CD8-positive, alpha-beta memory T cell (primary cell): ENCODE measurements around the gene CIAO2A. TPM values are rescaled to one million over a fixed set of nuclear protein-coding genes. Genes with fewer than 3 reads are reported as not detected.

ENCODE experiments used
- CTCF ChIA-PET: fragments of 350-600 bp; sonication (Branson Sonifier 250); formaldehyde crosslinking; loops from one replicate; lab custom pipeline; 2021; ENCODE audit warnings: antibody characterized with exemption; lab: Charles Lee
- POLR2A ChIA-PET: fragments of 350-600 bp; sonication (Branson Sonifier 250); formaldehyde crosslinking; loops from one replicate; lab custom pipeline; 2021; ENCODE audit warnings: antibody characterized with exemption; lab: Charles Lee
- DNase-seq, 5 donors: peaks; one replicate each; pipeline versions ENCODE4 v3.0.0 to v3.0.0-alpha.2; 2020 to 2022; ENCODE audit warnings: mixed read lengths in 1 of 5
- H3K27ac ChIP-seq: one replicate; pipeline ENCODE4 v1.7.0; 2013; ENCODE audit warnings: low read depth, mild to moderate bottlenecking, low read length, moderate library complexity
- H3K27me3 ChIP-seq: 2 replicates; pipeline ENCODE4 v1.7.0; 2013; ENCODE audit warnings: low read length, mild to moderate bottlenecking; ENCODE audit not compliant: insufficient read depth, poor library complexity, severe bottlenecking
- H3K36me3 ChIP-seq: 2 replicates; pipeline ENCODE4 v1.7.0; 2013; ENCODE audit warnings: mild to moderate bottlenecking, low read length, moderate library complexity; ENCODE audit not compliant: insufficient read depth
- H3K4me1 ChIP-seq: 2 replicates; pipeline ENCODE4 v1.7.0; 2013; ENCODE audit warnings: mild to moderate bottlenecking, low read length, moderate library complexity; ENCODE audit not compliant: insufficient read depth
- H3K4me3 ChIP-seq: 2 replicates; pipeline ENCODE4 v1.7.0; 2013; ENCODE audit warnings: mild to moderate bottlenecking, low read length
- H3K9me3 ChIP-seq: 2 replicates; pipeline ENCODE4 v1.7.0; 2013; ENCODE audit warnings: mild to moderate bottlenecking, low read length
- H3K27ac Mint-ChIP-seq, 8 donors: one replicate each; pipeline ENCODE4 v1.8.0; 2020 to 2021; ENCODE audit warnings: mixed read lengths in 8 of 8, mild to moderate bottlenecking in 6 of 8, inconsistent platforms in 3 of 8, moderate library complexity in 3 of 8
- H3K27me3 Mint-ChIP-seq, 2 donors: one replicate each; pipeline ENCODE4 v1.8.0; 2020 to 2021; ENCODE audit warnings: mixed read lengths in 2 of 2, mild to moderate bottlenecking in 1 of 2, moderate library complexity in 1 of 2
- H3K36me3 Mint-ChIP-seq, 3 donors: one replicate each; pipeline ENCODE4 v1.8.0; 2020 to 2021; ENCODE audit warnings: mixed read lengths in 3 of 3, inconsistent platforms in 1 of 3, mild to moderate bottlenecking in 1 of 3
- H3K4me1 Mint-ChIP-seq, 3 donors: one replicate each; pipeline ENCODE4 v1.8.0; 2020 to 2021; ENCODE audit warnings: mixed read lengths in 3 of 3, inconsistent platforms in 1 of 3, mild to moderate bottlenecking in 1 of 3
- H3K4me3 Mint-ChIP-seq, 7 donors: one replicate each; pipeline ENCODE4 v1.8.0; 2020 to 2021; ENCODE audit warnings: mixed read lengths in 7 of 7, mild to moderate bottlenecking in 6 of 7, moderate library complexity in 4 of 7, inconsistent platforms in 2 of 7
- H3K9me3 Mint-ChIP-seq, 5 donors: one replicate each; pipeline ENCODE4 v1.8.0; 2020 to 2022; ENCODE audit warnings: mixed read lengths in 5 of 5, mild to moderate bottlenecking in 3 of 5, moderate library complexity in 2 of 5, inconsistent platforms in 1 of 5
- polyA plus RNA-seq: library from polyadenylated mRNA; unstranded; fragments of 300-500 nt; fragmentation: Illumina TruSeq; gene quantifications from one replicate; pipeline ENCODE4 v1.2.3, GENCODE V29; 2021
- total RNA-seq, 2 experiments: library from RNA; stranded (reverse); gene quantifications; one replicate each; pipeline ENCODE4 v1.2.3, GENCODE V29; 2021

The CIAO2A gene
- total and polyA plus RNA-seq, 3 experiments from 2014 or later: 68.0 to 78.1 (median 68.7) TPM

- peak overlapping the region in 7 of 8 donors; percentile 19 to 82 (median 64) for H3K27ac Mint-ChIP-seq
- Histone ChIP-seq H3K9me3 (no peaks in the 10 kb centered on the region), H3K27ac (no peak overlapping the region), H3K27me3 (no peaks in the 10 kb centered on the region), H3K36me3 (no peaks in the 10 kb centered on the region), H3K4me1 (peaks cover 6% of the 10 kb centered on the region), H3K4me3 (no peak overlapping the region)
- H3K36me3 Mint-ChIP-seq: peaks cover 0 to 4% (median 3%) of the 10 kb centered on the region in 3 donors
- peak overlapping the region in 3 of 7 donors; percentile 27 to 63 (median 32) for H3K4me3 Mint-ChIP-seq
- ChIA-PET CTCF (interaction anchor here (1.6 kb wide), 1 partner anchor 22 kb away, joined by 4 read pairs; no protein-coding TSS in a partner anchor), POLR2A (no interaction called here)
- H3K27me3 Mint-ChIP-seq: no peaks in the 10 kb centered on the region
- no peaks in the 10 kb centered on the region for H3K9me3 Mint-ChIP-seq
- DNase-seq: no peak
- H3K4me1 Mint-ChIP-seq: peaks cover 29 to 57% (median 42%) of the 10 kb centered on the region in 3 donors
Observed at GRCh38 chr15:64032329-64032728, 61.3 kb downstream of the CIAO2A start.

- DNase-seq: peak in 1 of 5 donors; percentile 41
- H3K36me3 Mint-ChIP-seq: peaks cover 0 to 1% (median under 1%) of the 10 kb centered on the region in 3 donors
- Histone ChIP-seq H3K4me1 (peaks cover 6% of the 10 kb centered on the region), H3K27ac (no peak overlapping the region), H3K36me3 (no peaks in the 10 kb centered on the region), H3K9me3 (no peaks in the 10 kb centered on the region), H3K4me3 (no peak overlapping the region), H3K27me3 (no peaks in the 10 kb centered on the region)
- peaks cover 29 to 61% (median 42%) of the 10 kb centered on the region in 3 donors for H3K4me1 Mint-ChIP-seq
- ChIA-PET CTCF (interaction anchor here (0.7 to 3.8 kb wide), 6 partner anchors 8 to 38 kb away, joined by 3 to 24 read pairs (median 4); partner anchors contain the start of gene DAPK2), POLR2A (interaction anchor here (0.6 to 1.9 kb wide), 5 partner anchors 12 to 60 kb away, joined by 3 to 10 read pairs (median 3); partner anchors contain the start of gene DAPK2)
- H3K27ac Mint-ChIP-seq: peak overlapping the region; percentile 81 to 97 (median 90)
- H3K27me3 Mint-ChIP-seq: no peaks in the 10 kb centered on the region
- H3K9me3 Mint-ChIP-seq: no peaks in the 10 kb centered on the region
- peak overlapping the region in 5 of 7 donors; percentile 3 to 65 (median 45) for H3K4me3 Mint-ChIP-seq
Observed at GRCh38 chr15:64030123-64030522, 63.5 kb downstream of the CIAO2A start.

DNA sequence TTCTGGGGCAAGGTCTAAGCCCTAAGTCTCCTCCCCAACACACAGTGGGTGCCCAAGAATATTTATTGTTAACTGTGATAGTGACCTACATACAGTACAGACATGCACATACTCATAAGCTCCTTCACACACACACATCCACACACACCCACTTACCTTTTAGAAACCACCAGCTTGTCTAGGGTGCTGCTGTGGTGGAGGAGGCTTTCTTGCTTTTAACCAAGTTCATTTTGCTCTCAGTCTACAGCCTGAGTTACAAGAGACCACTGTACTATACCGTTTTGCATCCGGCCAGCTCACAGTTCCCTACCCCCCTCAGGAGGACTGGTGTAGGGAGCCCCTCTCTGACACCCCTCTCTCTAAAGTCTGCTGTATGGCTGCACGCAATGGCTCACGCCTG, 64.0 kb downstream of the CIAO2A start:
- Histone ChIP-seq H3K9me3 (no peaks in the 10 kb centered on the region), H3K27ac (no peak overlapping the region), H3K36me3 (no peaks in the 10 kb centered on the region), H3K4me1 (peaks cover 6% of the 10 kb centered on the region), H3K4me3 (no peak overlapping the region), H3K27me3 (no peaks in the 10 kb centered on the region)
- CTCF ChIA-PET: interaction anchor here (0.7 to 3.8 kb wide), 10 partner anchors 9 to 84 kb away, joined by 3 to 24 read pairs (median 4); partner anchors contain the start of gene DAPK2
- POLR2A ChIA-PET: interaction anchor here (0.6 to 1.9 kb wide), 4 partner anchors 17 to 864 kb away, joined by 3 to 10 read pairs (median 4); partner anchors contain the start of gene DAPK2
- peaks cover 0 to 1% (median 0%) of the 10 kb centered on the region in 3 donors for H3K36me3 Mint-ChIP-seq
- peaks cover 29 to 60% (median 42%) of the 10 kb centered on the region in 3 donors for H3K4me1 Mint-ChIP-seq
- H3K4me3 Mint-ChIP-seq: peak overlapping the region in 5 of 7 donors; percentile 37 to 79 (median 45)
- DNase-seq: peak in 2 of 5 donors; percentile 48 to 58
- H3K27me3 Mint-ChIP-seq: no peaks in the 10 kb centered on the region
- peak overlapping the region; percentile 81 to 97 (median 90) for H3K27ac Mint-ChIP-seq
- H3K9me3 Mint-ChIP-seq: no peaks in the 10 kb centered on the region

DNA sequence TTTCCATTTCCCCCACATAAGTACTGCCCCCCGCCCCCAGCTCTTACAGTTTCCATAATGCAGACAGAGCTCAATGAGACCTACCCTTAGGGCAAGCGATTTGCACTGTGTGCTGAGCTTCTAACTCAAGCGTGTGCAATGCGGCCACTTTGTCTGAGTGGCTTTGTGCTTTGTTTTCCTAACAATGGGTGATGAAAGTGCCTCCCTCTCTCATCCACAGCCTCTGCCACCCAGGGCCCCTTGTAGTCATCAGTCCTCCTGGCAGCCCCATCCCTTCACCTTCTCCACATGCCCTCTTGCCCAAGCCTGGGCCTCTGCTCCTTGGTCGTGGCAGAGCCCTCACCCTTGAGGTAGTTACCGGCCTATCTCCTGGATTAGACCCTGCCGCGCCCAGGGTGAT, 64.5 kb downstream of the CIAO2A start:
- POLR2A ChIA-PET: interaction anchor here (0.6 to 1.9 kb wide), 5 partner anchors 17 to 865 kb away, joined by 3 to 10 read pairs (median 3); partner anchors contain the start of genes DAPK2 and HERC1
- H3K4me1 Mint-ChIP-seq: peaks cover 27 to 60% (median 42%) of the 10 kb centered on the region in 3 donors
- H3K36me3 Mint-ChIP-seq: peaks cover 0 to 1% (median 0%) of the 10 kb centered on the region in 3 donors

DNA sequence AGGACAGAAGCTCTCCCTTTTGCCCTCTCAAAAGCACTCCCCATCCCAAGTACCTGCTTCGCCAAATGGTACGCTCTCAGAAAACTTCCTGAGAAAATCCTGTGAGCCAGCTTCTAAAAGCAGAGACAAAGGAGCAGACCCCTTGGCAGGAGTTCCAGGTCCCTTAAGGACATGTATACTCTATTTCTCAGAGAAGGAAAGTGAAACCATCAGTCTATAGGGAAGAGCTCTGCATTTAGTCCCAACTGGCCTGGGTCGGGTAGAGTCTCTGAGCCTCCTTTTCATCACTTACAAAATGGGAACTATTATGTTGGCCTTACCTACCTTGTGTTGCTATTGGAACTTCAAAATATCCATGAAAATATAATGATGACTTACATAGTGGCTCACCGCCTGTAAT, 67.0 kb downstream of the CIAO2A start:
- no peak overlapping the region for H3K4me3 ChIP-seq
- no peak overlapping the region for H3K27ac ChIP-seq
- no peaks in the 10 kb centered on the region for H3K9me3 ChIP-seq
- Mint-ChIP-seq H3K9me3 (no peaks in the 10 kb centered on the region), H3K4me3 (no peak overlapping the region), H3K36me3 (peaks cover 1 to 4% (median 4%) of the 10 kb centered on the region in 3 donors), H3K27me3 (no peaks in the 10 kb centered on the region), H3K4me1 (peaks cover 17 to 45% (median 31%) of the 10 kb centered on the region in 3 donors), H3K27ac (peak overlapping the region in 2 of 8 donors; percentile 4 to 81)
- ChIA-PET POLR2A (no interaction called here), CTCF (interaction anchor here (1.2 to 2.1 kb wide), 4 partner anchors 20 to 274 kb away, joined by 3 to 8 read pairs (median 6); partner anchors contain the start of gene DAPK2)
- no peaks in the 10 kb centered on the region for H3K36me3 ChIP-seq
- H3K27me3 ChIP-seq: no peaks in the 10 kb centered on the region
- H3K4me1 ChIP-seq: no peaks in the 10 kb centered on the region
- no peak for DNase-seq

More for the DNA sequence above, 64.5 kb downstream of the CIAO2A start:
- H3K27me3 ChIP-seq: no peaks in the 10 kb centered on the region
- Mint-ChIP-seq H3K4me3 (peak overlapping the region in 5 of 7 donors; percentile 37 to 79 (median 45)), H3K27ac (peak overlapping the region; percentile 81 to 97 (median 90)), H3K9me3 (no peaks in the 10 kb centered on the region), H3K27me3 (no peaks in the 10 kb centered on the region)
- H3K4me1 ChIP-seq: peaks cover 6% of the 10 kb centered on the region
- H3K4me3 ChIP-seq: no peak overlapping the region
- no peak for DNase-seq
- H3K27ac ChIP-seq: no peak overlapping the region
- CTCF ChIA-PET: interaction anchor here (1.1 to 3.8 kb wide), 9 partner anchors 9 to 84 kb away, joined by 3 to 24 read pairs (median 3); partner anchors contain the start of gene DAPK2
- no peaks in the 10 kb centered on the region for H3K36me3 ChIP-seq
- no peaks in the 10 kb centered on the region for H3K9me3 ChIP-seq

- no peak overlapping the region for H3K27ac ChIP-seq
- H3K36me3 ChIP-seq: no peaks in the 10 kb centered on the region
- CTCF ChIA-PET: interaction anchor here (1.3 kb wide), 1 partner anchor 14 kb away, joined by 4 read pairs; no protein-coding TSS in a partner anchor
- Mint-ChIP-seq H3K27ac (no peak overlapping the region), H3K36me3 (peaks cover 1 to 7% (median 4%) of the 10 kb centered on the region in 3 donors), H3K27me3 (no peaks in the 10 kb centered on the region), H3K4me1 (peaks cover 4 to 25% (median 11%) of the 10 kb centered on the region in 3 donors), H3K9me3 (no peaks in the 10 kb centered on the region), H3K4me3 (no peak overlapping the region)
- no peaks in the 10 kb centered on the region for H3K9me3 ChIP-seq
- H3K27me3 ChIP-seq: no peaks in the 10 kb centered on the region
- no peak overlapping the region for H3K4me3 ChIP-seq
- DNase-seq: no peak
- POLR2A ChIA-PET: no interaction called here
- no peaks in the 10 kb centered on the region for H3K4me1 ChIP-seq
Observed at GRCh38 chr15:64024172-64025050, 69.2 kb downstream of the CIAO2A start.

DNA sequence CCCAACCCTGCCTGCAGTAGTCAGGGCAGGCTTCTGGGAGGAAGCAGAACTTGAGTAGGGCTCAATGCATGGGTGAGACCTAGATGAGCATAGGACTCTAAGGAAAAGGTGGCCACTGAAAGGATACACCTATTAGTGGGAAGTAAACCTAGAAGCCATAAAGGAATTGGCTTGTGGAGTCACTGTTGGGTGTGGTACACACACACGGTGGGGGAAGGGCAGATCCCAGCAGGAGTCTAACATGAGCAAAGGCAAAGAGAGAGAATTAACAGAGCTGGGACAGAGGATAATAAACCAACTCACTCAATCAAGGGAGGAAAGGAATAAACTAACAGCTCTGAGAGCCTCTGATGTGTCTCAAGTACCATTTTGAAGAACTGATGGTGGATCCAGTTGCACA, 70.4 kb downstream of the CIAO2A start:
- H3K36me3 ChIP-seq: no peaks in the 10 kb centered on the region
- no peaks in the 10 kb centered on the region for H3K4me1 ChIP-seq
- H3K4me3 Mint-ChIP-seq: no peak overlapping the region
- no peak overlapping the region for H3K27ac ChIP-seq
- DNase-seq: no peak
- ChIA-PET CTCF (interaction anchor here (2.4 kb wide), 1 partner anchor 12 kb away, joined by 10 read pairs; no protein-coding TSS in a partner anchor), POLR2A (interaction anchor here (0.6 kb wide), 1 partner anchor 565 kb away, joined by 3 read pairs; no protein-coding TSS in a partner anchor)
- no peaks in the 10 kb centered on the region for H3K9me3 ChIP-seq
- peaks cover 0 to 13% (median 0%) of the 10 kb centered on the region in 3 donors for H3K4me1 Mint-ChIP-seq
- H3K4me3 ChIP-seq: no peak overlapping the region
- H3K27me3 Mint-ChIP-seq: no peaks in the 10 kb centered on the region
- H3K9me3 Mint-ChIP-seq: no peaks in the 10 kb centered on the region
- peaks cover 1 to 7% (median 4%) of the 10 kb centered on the region in 3 donors for H3K36me3 Mint-ChIP-seq
- H3K27me3 ChIP-seq: no peaks in the 10 kb centered on the region
- H3K27ac Mint-ChIP-seq: peak overlapping the region in 1 of 8 donors; percentile 48
